Neural crest cell (in vitro differentiated cells): ENCODE data around the gene PHF21B. TPM values are rescaled to one million over a fixed set of nuclear protein-coding genes. Genes with fewer than 3 reads are reported as not detected.

Experiments
- DNase-seq: peaks from one replicate; pipeline ENCODE4 v3.0.0; 2021; ENCODE audit warnings: low read depth, mixed read lengths, low spot score
- H3K27ac Mint-ChIP-seq: one replicate; pipeline ENCODE4 v1.8.0; 2021; ENCODE audit warnings: mild to moderate bottlenecking, mixed read lengths; ENCODE audit not compliant: unreplicated experiment
- H3K27me3 Mint-ChIP-seq: 2 replicates; pipeline ENCODE4 v1.8.0; 2021; ENCODE audit warnings: low read depth, mild to moderate bottlenecking, mixed read lengths
- H3K36me3 Mint-ChIP-seq: 2 replicates; pipeline ENCODE4 v1.8.0; 2021; ENCODE audit warnings: low read depth, mild to moderate bottlenecking, mixed read lengths
- H3K4me1 Mint-ChIP-seq: 2 replicates; pipeline ENCODE4 v1.8.0; 2021; ENCODE audit warnings: mixed read lengths
- H3K4me3 Mint-ChIP-seq: one replicate; pipeline ENCODE4 v1.8.0; 2021; ENCODE audit warnings: mild to moderate bottlenecking, mixed read lengths
- H3K9me3 Mint-ChIP-seq: 2 replicates; pipeline ENCODE4 v1.8.0; 2021; ENCODE audit warnings: mixed read lengths
- total RNA-seq: library from RNA; stranded (reverse); gene quantifications from 2 replicates; pipeline ENCODE4 v1.2.1, GENCODE V29; 2021
- TF ChIP-seq, protein P1 (sequence below): fragments of 200-600 bp; sonication (generic); conservative IDR thresholded peaks from 2 replicates; pipeline ENCODE4 v1.5.0; 2021; ENCODE audit warnings: antibody characterized with exemption, mild to moderate bottlenecking

The PHF21B gene
- total RNA-seq, 1 donor from 2014 or later: 40.4 TPM

DNA sequence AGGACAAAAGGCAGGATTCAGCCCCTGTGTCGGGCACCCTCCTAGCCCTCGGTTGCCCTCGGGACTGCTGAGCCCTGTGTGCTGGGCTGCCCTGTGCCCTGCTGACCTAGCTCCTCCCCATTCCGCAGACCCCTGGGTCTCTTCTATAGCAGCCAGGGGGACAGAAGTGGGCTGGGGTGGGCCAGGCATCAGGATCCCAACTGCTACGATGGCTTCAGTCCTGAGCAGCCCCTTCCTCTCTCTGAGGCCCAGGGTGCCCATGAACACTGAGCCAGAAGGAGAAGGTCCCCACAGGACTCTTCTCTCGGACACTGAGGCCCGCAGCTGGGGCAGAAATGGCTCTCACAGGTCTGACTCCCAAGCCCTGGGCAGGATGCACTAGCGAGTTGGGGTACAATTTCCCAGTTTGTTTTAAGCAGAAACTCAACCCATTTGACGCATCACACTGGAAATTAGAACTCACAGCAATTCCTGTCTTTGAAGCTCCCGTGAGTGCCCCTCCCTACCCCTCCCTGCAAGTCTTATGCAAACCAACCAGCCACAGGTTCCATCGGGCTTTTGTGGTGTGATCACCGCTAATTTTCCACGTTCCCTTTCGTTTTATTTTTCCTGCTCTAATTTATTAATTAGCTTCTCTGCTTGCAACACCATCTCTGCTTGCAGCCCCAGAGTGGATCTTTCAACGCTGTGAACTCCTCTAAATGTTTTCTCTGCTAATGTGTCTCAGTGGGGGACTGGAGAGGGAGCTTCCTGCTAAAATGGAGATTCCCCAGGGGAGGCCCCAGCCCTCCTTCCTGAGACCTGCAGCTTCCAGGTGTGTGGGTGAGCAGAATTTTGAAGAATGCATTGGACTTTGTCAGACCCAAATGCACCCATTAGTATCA lies 56.7 kb downstream of the PHF21B start:
- Mint-ChIP-seq H3K9me3 (no peaks in the 10 kb centered on the region), H3K4me3 (no peak overlapping the region), H3K27ac (no peak overlapping the region), H3K36me3 (peaks cover 21% of the 10 kb centered on the region), H3K27me3 (no peaks in the 10 kb centered on the region), H3K4me1 (peaks cover 32% of the 10 kb centered on the region)
- no peak for DNase-seq
- TF ChIP-seq, protein P1, sequence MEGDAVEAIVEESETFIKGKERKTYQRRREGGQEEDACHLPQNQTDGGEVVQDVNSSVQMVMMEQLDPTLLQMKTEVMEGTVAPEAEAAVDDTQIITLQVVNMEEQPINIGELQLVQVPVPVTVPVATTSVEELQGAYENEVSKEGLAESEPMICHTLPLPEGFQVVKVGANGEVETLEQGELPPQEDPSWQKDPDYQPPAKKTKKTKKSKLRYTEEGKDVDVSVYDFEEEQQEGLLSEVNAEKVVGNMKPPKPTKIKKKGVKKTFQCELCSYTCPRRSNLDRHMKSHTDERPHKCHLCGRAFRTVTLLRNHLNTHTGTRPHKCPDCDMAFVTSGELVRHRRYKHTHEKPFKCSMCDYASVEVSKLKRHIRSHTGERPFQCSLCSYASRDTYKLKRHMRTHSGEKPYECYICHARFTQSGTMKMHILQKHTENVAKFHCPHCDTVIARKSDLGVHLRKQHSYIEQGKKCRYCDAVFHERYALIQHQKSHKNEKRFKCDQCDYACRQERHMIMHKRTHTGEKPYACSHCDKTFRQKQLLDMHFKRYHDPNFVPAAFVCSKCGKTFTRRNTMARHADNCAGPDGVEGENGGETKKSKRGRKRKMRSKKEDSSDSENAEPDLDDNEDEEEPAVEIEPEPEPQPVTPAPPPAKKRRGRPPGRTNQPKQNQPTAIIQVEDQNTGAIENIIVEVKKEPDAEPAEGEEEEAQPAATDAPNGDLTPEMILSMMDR: no peak

DNA sequence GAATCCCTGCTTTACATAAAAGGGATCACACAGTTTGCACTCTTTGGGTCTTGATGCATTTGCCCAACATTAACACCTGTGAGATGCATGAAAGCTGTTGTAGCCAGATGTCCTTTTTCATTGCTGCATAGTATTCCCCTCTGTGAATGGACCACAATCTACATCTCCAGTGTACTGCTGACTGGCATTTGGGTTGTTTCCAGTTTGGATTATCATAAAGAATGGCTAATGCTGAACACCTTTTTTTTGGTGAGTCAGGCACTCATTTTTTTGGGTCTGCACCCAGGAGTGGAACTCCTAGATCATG lies 58.3 kb downstream of the PHF21B start:
- TF ChIP-seq, protein P1: no peak
- H3K27ac Mint-ChIP-seq: no peak overlapping the region
- no peaks in the 10 kb centered on the region for H3K27me3 Mint-ChIP-seq
- no peak for DNase-seq
- H3K4me3 Mint-ChIP-seq: no peak overlapping the region
- H3K36me3 Mint-ChIP-seq: peaks cover 21% of the 10 kb centered on the region
- no peaks in the 10 kb centered on the region for H3K9me3 Mint-ChIP-seq
- peaks cover 19% of the 10 kb centered on the region for H3K4me1 Mint-ChIP-seq

- Mint-ChIP-seq H3K4me3 (no peak overlapping the region), H3K36me3 (peaks cover 21% of the 10 kb centered on the region), H3K27me3 (no peaks in the 10 kb centered on the region), H3K9me3 (no peaks in the 10 kb centered on the region), H3K27ac (no peak overlapping the region), H3K4me1 (peaks cover 19% of the 10 kb centered on the region)
- DNase-seq: no peak
- TF ChIP-seq, protein P1: no peak
Measured at GRCh38 chr22:44950806-44951509, 58.8 kb downstream of the PHF21B start.

DNA sequence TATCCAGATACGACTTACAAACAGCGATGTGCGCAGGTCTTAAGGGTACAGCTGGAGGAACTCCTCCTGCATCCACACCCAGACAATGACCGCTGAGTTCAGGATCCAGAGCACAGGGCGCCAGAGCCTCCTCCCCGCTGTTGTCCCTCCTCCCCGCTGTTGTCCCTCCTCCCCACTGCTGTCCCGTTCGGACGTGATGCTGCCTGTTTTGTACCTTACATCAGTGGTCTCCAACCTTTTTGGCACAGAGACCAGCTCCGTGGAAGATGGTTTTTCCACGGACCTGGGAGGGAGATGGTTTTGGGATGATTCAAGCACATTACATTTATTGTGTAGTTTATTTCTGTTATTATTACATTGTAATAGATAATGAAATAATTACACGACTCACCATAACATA lies 62.0 kb downstream of the PHF21B start:
- Mint-ChIP-seq H3K4me3 (no peak overlapping the region), H3K36me3 (peaks cover 21% of the 10 kb centered on the region), H3K27ac (no peak overlapping the region), H3K27me3 (no peaks in the 10 kb centered on the region), H3K9me3 (no peaks in the 10 kb centered on the region), H3K4me1 (peaks cover 6% of the 10 kb centered on the region)
- DNase-seq: no peak
- TF ChIP-seq, protein P1: no peak

DNA sequence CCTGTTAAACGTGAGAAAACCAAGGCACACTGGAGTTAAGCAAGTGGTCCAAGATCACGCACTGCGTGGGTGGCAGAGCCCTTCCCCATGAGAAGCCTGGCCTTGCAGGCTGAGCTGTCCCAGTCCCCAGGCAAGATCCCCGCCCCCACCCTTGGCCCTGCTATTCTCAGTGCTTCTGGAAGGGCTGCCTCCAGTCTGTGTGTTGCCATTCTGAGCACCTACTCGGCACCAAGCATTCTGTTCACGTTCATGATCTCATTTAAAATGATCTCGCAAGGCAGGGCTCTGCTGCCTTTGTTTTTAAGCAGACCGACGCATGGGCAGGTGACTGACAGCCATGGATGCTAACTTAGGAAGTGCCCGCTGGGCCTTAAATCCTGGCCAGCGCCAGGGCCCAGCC lies 62.8 kb downstream of the PHF21B start:
- Mint-ChIP-seq H3K36me3 (peaks cover 15% of the 10 kb centered on the region), H3K27me3 (no peaks in the 10 kb centered on the region), H3K4me1 (peaks cover 6% of the 10 kb centered on the region), H3K4me3 (no peak overlapping the region), H3K27ac (no peak overlapping the region), H3K9me3 (no peaks in the 10 kb centered on the region)
- no peak for DNase-seq
- TF ChIP-seq, protein P1: no peak
